BLaER1 treated with 17β-estradiol and CSF1 and Interleukin-3, amounts not matched to agents 10 nM and 100 nM (cell line): ENCODE measurements around the gene ING2.
A peak's percentile ranks its signal among the peaks of the same experiment; 100 is the strongest.
"Not testable (repeated sequence)": the region's sequence is repeated elsewhere in the genome, so short reads cannot be mapped to it uniquely, and the experiment has no call there.

ENCODE experiments used
- H3K27ac ChIP-seq, 11 experiments: shearing (Covaris generic); formaldehyde crosslinking; 2 replicates each; pipeline ENCODE4 v1.8.1; 2022
- H3K27me3 ChIP-seq, 11 experiments: shearing (Covaris generic); formaldehyde crosslinking; 2 replicates each; pipeline ENCODE4 v1.8.1; 2022
- H3K36me3 ChIP-seq, 11 experiments: shearing (Covaris generic); formaldehyde crosslinking; 2 replicates each; pipeline ENCODE4 v1.8.1; 2022
- H3K4me1 ChIP-seq, 10 experiments: shearing (Covaris generic); formaldehyde crosslinking; 2 replicates each; pipeline ENCODE4 v1.8.1; 2022
- H3K4me2 ChIP-seq, 11 experiments: shearing (Covaris generic); formaldehyde crosslinking; 2 replicates each; pipeline ENCODE4 v1.8.1; 2022
- H3K4me3 ChIP-seq, 10 experiments: shearing (Covaris generic); formaldehyde crosslinking; 2 replicates each; pipeline ENCODE4 v1.8.1; 2022
- H3K9ac ChIP-seq, 11 experiments: shearing (Covaris generic); formaldehyde crosslinking; 2 replicates each; pipeline ENCODE4 v1.8.1; 2022
- H3K9me3 ChIP-seq, 11 experiments: shearing (Covaris generic); formaldehyde crosslinking; replicated peaks in 1 of 11; 2 replicates each; pipeline ENCODE4 v1.8.1; 2022
- H4K20me1 ChIP-seq, 11 experiments: shearing (Covaris generic); formaldehyde crosslinking; 2 replicates each; pipeline ENCODE4 v1.8.1; 2022
- Cebpa-rat ChIP-seq, 11 experiments: shearing (Covaris generic); IDR thresholded peaks; 2 replicates each; pipeline ENCODE4 v1.8.1; 2022

Gene ING2

DNA sequence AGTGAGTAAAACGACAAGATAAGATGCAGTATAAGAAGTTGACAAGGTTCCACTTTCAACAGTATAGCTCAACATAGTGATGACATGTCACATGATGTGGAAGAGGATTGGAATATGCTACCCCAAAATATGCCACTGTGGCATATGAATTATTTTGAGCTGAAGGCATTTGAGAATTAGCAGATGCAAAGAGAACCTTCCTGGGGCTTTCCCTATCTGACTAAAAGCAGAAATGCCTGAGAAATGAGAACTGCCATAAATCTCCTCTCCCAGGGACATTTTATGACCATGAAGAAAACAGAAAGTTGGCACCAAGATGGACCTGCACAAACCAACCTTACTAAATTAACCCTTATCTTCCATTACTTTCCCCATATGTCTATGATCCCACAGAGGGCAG lies 35.6 kb upstream of the ING2 start:
- H3K4me2 ChIP-seq = peak overlapping the region in 3 of 11 experiments; percentile 40 to 89 (median 89); a peak in 6 of 22 replicates
- H3K4me3 ChIP-seq = no peak overlapping the region
- TF ChIP-seq Cebpa-rat (IDR thresholded peaks at IDR 0.05) = no peak
- H3K4me1 ChIP-seq = peaks cover 0 to 77% (median 6%) of the 10 kb centered on the region in 10 experiments; a peak in 12 of 20 replicates
- H3K36me3 ChIP-seq = peaks cover 0 to 12% (median 0%) of the 10 kb centered on the region in 11 experiments; a peak in 5 of 22 replicates
- H3K9me3 ChIP-seq = peaks cover 20 to 29% (median 24%) of the 10 kb centered on the region in 11 experiments
- peak overlapping the region in 3 of 11 experiments; percentile 42 to 74 (median 58); a peak in 6 of 22 replicates for H3K27ac ChIP-seq
- H3K27me3 ChIP-seq = no peaks in the 10 kb centered on the region
- H4K20me1 ChIP-seq = no peaks in the 10 kb centered on the region
- H3K9ac ChIP-seq = no peak overlapping the region; a peak in 1 of 22 replicates

DNA sequence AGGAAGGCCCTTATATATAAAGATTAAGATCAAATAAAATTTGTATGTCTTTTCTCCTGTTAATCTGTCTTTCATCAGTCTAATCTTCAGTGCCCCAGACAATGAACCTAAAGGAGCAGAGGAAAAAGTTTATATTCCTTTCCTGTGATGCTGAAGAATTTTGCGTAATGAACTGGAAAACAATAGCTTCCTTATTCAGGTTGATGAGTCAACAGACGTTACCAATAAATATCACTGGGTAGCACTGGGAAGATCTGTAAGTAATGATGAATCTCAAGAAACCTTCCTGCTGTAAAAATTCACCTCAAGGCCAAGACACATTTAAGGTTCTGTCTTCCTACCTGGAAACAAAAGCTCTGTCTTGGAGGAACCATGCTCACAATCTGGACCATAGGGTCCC lies 34.9 kb upstream of the ING2 start:
- TF ChIP-seq Cebpa-rat (IDR thresholded peaks at IDR 0.05) = no peak
- peaks cover 0 to 12% (median 0%) of the 10 kb centered on the region in 11 experiments; a peak in 5 of 22 replicates for H3K36me3 ChIP-seq
- H3K4me1 ChIP-seq = peaks cover 0 to 72% (median 6%) of the 10 kb centered on the region in 10 experiments; a peak in 12 of 20 replicates
- no peaks in the 10 kb centered on the region for H4K20me1 ChIP-seq
- H3K4me2 ChIP-seq = peak overlapping the region in 3 of 11 experiments; percentile 40 to 89 (median 89); a peak in 6 of 22 replicates
- no peak overlapping the region; a peak in 1 of 22 replicates for H3K9ac ChIP-seq
- peak overlapping the region in 3 of 11 experiments; percentile 42 to 74 (median 58); a peak in 6 of 22 replicates for H3K27ac ChIP-seq
- H3K27me3 ChIP-seq = no peaks in the 10 kb centered on the region
- peaks cover 17 to 24% (median 20%) of the 10 kb centered on the region in 11 experiments for H3K9me3 ChIP-seq
- no peak overlapping the region for H3K4me3 ChIP-seq

DNA sequence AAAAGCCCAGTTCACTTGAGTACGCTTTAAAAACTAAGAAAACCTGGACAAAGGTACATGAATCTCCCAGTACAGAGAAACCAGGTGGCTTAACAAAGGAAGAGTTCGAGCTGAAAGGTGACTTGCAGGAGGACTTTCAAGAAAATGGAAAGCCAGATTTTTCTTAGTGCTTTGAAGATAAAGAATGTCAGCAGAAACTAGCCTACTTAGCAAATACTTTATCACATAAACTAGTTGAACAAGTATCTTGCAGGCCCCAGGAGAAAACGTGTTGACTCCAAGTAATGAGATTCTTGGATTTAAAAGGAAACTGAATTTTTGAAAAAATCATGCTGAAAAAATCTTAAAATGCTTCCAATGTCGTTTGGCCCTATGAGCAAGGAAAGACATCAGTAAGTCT lies 34.0 kb upstream of the ING2 start:
- peaks cover 0 to 65% (median 6%) of the 10 kb centered on the region in 10 experiments; a peak in 12 of 20 replicates for H3K4me1 ChIP-seq
- no peak overlapping the region for H3K9ac ChIP-seq
- no peak overlapping the region for H3K27ac ChIP-seq
- no peaks in the 10 kb centered on the region for H4K20me1 ChIP-seq
- H3K4me3 ChIP-seq = no peak overlapping the region
- H3K9me3 ChIP-seq = peaks cover 17 to 24% (median 20%) of the 10 kb centered on the region in 11 experiments
- peak overlapping the region in 3 of 11 experiments; percentile 46 to 89 (median 89); a peak in 5 of 22 replicates for H3K4me2 ChIP-seq
- peaks cover 0 to 12% (median 0%) of the 10 kb centered on the region in 11 experiments; a peak in 5 of 22 replicates for H3K36me3 ChIP-seq
- TF ChIP-seq Cebpa-rat (IDR thresholded peaks at IDR 0.05) = no peak
- H3K27me3 ChIP-seq = no peaks in the 10 kb centered on the region

DNA sequence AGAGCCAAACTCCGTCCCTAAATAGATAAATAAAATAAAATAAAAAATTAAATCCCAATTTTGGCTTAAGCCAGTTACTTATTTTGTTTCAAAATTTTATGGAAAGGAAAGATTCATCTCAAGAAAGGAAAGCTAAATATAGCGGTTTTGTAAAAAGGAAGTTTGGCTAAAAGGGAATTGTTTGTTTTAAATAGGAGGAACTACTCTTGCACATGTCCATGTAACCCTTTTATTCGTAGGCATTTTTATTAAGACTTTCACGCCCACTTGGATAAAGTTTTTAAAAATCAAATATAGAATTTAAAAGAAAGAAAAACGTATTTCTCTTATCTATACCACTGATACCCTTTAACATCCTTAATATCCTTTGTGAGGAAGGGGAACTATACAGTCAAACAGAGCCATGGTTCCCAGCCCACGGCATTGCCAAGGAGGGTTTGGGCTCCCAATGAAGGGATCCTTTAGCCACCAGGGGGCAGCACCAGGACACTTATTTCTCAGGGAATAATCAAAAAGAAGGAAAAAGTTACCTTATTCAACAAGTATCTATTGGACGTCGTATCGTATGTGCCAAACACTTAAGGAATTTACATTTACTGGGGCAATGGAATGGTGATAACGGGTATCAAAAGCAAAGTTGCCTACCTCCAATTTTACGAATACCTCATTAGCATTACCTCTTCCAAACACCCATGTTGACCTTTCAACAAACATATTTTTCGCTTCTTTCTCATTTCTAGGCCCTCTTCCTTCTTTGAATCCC lies 32.7 kb upstream of the ING2 start:
- TF ChIP-seq Cebpa-rat (IDR thresholded peaks at IDR 0.05) = no peak
- Histone ChIP-seq H3K27me3 (no peaks in the 10 kb centered on the region), H3K4me3 (no peak overlapping the region), H3K36me3 (peaks cover 0 to 10% (median 0%) of the 10 kb centered on the region in 11 experiments; a peak in 5 of 22 replicates), H3K4me2 (peak overlapping the region in 5 of 11 experiments; percentile 24 to 89 (median 46); a peak in 10 of 22 replicates), H4K20me1 (no peaks in the 10 kb centered on the region), H3K4me1 (peaks cover 0 to 52% (median 6%) of the 10 kb centered on the region in 10 experiments; a peak in 12 of 20 replicates), H3K9ac (peak overlapping the region in 2 of 11 experiments; percentile 39 to 46; a peak in 1 of 22 replicates), H3K9me3 (peaks cover 14 to 20% (median 15%) of the 10 kb centered on the region in 11 experiments), H3K27ac (peak overlapping the region in 1 of 11 experiments; percentile 39; a peak in 1 of 22 replicates)

DNA sequence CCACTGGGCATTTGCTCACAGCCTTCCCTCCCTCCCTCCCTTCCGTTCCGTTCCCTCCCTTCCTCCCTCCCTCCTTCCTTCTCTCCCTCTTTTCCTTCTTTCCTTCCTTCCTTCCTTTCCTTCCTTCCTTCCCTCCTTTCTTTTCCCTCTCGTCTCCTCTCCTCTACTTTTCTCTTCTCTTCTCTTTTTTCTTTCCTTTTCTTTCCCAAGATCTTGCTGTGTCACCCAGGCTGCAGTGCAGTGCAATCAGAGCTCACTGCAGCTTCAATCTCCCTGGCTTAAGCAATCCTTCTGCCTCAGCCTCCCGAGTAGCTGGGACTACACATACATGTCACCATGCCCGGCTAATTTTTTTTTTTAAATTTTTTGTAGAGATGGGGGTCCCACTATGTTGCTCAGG lies 26.7 kb upstream of the ING2 start:
- peaks cover 0 to 11% (median under 1%) of the 10 kb centered on the region in 11 experiments; a peak in 8 of 22 replicates for H3K9me3 ChIP-seq
- H3K4me3 ChIP-seq = no peak overlapping the region

DNA sequence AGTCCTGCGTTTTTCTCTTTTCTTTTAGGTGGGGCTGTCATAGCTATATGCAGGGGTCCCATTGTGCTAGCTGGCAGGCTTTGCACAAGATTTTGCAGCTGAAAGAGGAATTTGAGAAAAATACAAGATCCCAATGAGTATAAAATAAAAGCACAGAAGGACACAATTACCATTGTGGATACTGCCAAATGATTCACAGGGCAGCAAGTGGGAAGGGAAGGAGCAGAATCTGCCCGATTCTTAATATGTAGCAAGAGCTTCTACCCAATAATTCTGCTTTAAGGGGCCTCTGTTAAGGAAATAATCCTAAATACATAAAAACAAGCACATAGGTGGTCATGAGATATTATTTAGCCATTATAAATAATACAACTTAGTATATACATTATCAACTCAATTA lies 25.9 kb upstream of the ING2 start:
- Histone ChIP-seq H3K9ac (no peak overlapping the region), H3K9me3 (peaks cover 0 to 16% (median 4%) of the 10 kb centered on the region in 11 experiments; a peak in 9 of 22 replicates), H3K27ac (no peak overlapping the region), H3K27me3 (no peaks in the 10 kb centered on the region), H3K4me3 (no peak overlapping the region), H3K4me2 (no peak overlapping the region), H4K20me1 (no peaks in the 10 kb centered on the region), H3K36me3 (peaks cover 0 to 7% (median 0%) of the 10 kb centered on the region in 11 experiments; a peak in 2 of 22 replicates), H3K4me1 (peaks cover 0 to 2% (median 0%) of the 10 kb centered on the region in 10 experiments; a peak in 2 of 20 replicates)
- no peak for TF ChIP-seq Cebpa-rat (IDR thresholded peaks at IDR 0.05)

More for the DNA sequence above, 26.7 kb upstream of the ING2 start:
- Histone ChIP-seq H3K36me3 (peaks cover 0 to under 1% (median 0%) of the 10 kb centered on the region in 11 experiments; a peak in 1 of 22 replicates), H3K4me1 (peaks cover 0 to 1% (median 0%) of the 10 kb centered on the region in 10 experiments; a peak in 1 of 20 replicates), H3K4me2 (no peak overlapping the region), H3K27me3 (no peaks in the 10 kb centered on the region), H3K9ac (no peak overlapping the region), H3K27ac (no peak overlapping the region), H4K20me1 (no peaks in the 10 kb centered on the region)
- TF ChIP-seq Cebpa-rat (IDR thresholded peaks at IDR 0.05) = no peak

DNA sequence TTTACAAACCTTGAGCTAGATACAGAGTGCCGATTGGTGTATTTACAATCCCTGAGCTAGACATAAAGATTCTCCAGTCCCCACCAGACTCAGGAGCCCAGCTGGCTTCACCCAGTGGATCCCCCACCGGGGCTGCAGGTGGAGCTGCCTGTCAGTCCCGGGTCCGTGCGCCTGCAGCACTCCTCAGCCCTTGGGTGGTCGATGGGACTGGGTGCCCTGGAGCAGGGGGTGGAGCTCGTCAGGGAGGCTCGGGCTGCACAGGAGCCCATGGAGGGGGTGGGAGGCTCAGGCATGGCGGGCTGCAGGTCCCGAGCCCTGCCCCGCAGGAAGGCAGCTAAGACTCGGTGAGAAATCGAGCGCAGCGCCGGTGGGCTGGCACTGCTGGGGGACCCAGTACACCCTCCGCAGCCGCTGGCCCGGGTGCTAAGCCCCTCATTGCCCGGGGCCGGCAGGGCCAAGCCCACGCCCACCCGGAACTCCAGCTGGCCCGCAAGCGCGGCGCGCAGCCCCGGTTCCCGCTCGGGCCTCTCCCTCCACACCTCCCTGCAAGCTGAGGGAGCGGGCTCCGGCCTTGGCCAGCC lies 22.3 kb upstream of the ING2 start:
- H3K36me3 ChIP-seq, H3K4me3 ChIP-seq, H3K27me3 ChIP-seq, H3K4me2 ChIP-seq, H4K20me1 ChIP-seq, H3K27ac ChIP-seq, H3K4me1 ChIP-seq, H3K9ac ChIP-seq: not testable (repeated sequence)
- peaks cover 0 to 16% (median 4%) of the 10 kb centered on the region in 11 experiments; a peak in 9 of 22 replicates for H3K9me3 ChIP-seq

DNA sequence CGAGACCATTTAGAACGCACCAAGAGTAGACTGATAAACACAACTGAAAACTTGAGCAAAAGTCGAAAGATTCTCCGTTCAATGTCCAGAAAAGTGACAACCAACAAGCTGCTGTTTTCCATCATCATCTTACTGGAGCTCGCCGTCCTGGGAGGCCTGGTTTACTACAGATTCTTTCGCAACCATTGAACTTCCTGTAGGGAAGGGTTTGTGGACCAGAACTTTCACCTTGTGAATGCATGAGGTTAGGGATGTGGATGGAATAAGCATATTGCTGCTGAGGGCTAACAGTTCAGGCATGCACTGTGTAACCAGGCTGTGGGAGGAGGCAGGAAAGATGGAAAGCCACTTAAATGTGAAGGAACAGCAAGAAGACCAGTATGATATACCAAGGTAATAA lies 20.9 kb upstream of the ING2 start:
- H3K27me3 ChIP-seq = no peaks in the 10 kb centered on the region
- no peaks in the 10 kb centered on the region for H4K20me1 ChIP-seq
- peaks cover 0 to 7% (median 0%) of the 10 kb centered on the region in 11 experiments; a peak in 2 of 22 replicates for H3K36me3 ChIP-seq
- no peak overlapping the region for H3K27ac ChIP-seq
- H3K4me3 ChIP-seq = no peak overlapping the region
- peaks cover 0 to 16% (median 4%) of the 10 kb centered on the region in 11 experiments; a peak in 9 of 22 replicates for H3K9me3 ChIP-seq
- H3K4me1 ChIP-seq = peaks cover 0 to 5% (median 0%) of the 10 kb centered on the region in 10 experiments; a peak in 2 of 20 replicates
- 0 out of 22 replicates have a peak, but pooled peaks of 1 of the 11 experiments have one; percentile 31 for TF ChIP-seq Cebpa-rat (IDR thresholded peaks at IDR 0.05)
- H3K9ac ChIP-seq = no peak overlapping the region
- no peak overlapping the region for H3K4me2 ChIP-seq
